HG03159 (cell line): ENCODE measurements around the gene IL36RN.

ENCODE experiments used
- ATAC-seq: cut with Tn5 transposase; IDR thresholded peaks from one replicate; pipeline ENCODE4 v1.9.1; 2021; ENCODE audit warnings: mild to moderate bottlenecking, moderate library complexity; ENCODE audit not compliant: unreplicated experiment

Gene IL36RN

GRCh38 chr2:113046465-113046864 is 12.5 kb upstream of the IL36RN start:
- no peak for ATAC-seq

DNA sequence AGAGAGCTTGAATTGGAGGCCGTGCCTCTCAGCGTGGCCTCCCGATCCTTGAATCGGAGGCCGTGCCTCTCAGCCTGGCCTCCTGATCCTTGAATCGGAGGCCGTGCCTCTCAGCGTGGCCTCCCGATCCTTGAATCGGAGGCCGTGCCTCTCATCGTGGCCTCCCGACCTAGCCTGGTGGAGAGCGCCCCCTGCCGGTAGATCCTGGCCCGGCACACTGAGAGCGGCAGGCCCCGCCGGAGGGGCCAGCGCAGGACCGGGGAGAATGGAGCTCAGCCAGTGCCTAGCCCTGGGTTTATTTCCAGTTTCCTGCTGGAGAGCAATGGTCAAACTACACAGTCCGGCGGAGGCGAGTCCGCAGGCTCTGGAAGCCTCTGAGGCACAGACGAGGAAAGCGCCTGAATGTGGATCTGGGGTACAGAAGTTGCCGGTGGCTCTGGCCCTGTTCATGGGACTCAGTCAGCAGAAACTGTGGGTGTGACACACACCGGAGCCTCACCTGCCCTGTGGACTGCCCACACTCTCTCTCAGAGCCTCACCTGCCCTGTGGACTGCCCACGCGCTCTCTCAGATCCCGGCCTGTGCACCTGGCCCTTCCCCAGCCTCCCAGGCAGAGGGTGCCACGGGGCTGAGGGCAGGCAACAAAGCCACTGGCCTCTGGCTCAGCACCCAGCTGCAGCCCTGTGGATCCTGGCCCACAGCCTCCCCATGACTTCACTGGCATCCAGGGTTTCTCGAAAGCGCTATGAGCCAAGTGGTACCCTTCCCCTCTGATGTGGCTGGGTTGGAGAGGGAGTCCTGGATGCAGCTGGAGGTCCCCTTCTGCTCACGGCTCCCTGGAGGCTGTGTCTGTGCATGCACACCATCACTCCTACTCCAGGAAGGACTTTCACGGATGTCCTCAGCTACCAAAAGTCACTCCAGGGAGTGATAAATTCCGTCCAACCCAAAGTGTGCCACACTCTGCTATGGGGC is 7.8 kb upstream of the IL36RN start:
- ATAC-seq, result no peak

DNA sequence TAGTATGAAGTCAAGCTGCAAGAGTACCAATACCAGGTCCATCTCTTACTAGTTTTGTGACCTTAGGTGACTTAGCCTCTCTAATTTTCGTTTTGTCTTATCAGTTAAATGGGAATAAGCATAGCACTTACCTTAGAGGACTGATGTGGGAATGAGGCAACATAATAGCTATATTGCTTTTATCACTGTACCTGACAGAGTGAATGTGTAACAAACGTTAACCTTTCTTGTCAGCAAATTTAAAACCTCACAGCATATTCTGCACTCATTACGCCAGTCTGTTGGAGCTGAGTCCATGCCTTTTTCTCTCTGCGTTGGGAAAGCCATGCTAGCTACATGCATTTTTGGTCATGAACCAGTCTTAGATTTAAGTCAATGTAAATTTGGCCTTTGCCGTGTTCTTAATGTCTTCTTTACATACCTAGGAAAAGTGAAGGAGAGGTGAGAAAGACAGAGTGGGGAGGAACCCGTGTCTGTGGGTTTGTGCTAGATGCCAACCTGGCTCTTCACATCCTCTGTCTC is 6.5 kb upstream of the IL36RN start, which contains the start of gene IL36B:
Gene IL36B, minus strand, starts transcription at position 472 of the 522 bp plus-strand sequence.
- ATAC-seq, result no peak

DNA sequence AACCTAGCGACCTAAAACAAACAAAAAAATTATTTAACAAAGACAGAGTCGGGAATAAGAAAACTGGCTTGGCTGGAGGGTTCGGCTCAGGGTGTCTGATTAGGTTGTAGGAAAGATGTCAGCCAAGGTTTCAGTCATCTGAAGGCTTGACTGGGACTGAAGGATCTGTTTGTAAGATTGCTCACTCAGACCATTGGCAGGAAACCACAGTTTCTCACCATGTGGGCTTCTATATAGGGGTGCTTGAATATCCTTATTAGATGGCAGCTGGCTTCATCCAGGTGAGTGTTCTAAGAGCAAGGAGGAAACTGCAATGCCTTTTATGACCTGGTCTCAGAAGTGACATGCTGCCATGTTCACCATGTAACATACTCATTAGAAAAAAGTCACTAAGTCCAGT is 5.3 kb upstream of the IL36RN start:
- ATAC-seq, result no peak

DNA sequence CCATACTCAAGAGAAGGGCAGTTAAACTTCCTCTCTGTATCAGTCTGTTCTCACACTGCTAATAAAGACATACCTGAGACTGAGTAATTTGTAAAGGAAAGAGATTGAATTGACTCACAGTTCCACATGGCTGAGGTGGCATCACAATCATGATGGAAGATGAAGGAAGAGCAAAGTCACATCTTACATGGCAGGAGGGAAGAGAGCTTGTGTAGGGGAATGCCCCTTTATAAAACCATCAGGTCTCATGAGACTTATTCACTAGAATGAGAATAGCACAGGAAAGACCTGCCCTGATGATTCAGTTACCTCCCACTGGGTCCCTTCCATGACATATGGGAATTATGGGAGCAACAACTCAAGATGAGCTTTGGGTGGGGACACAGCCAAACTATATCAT is 4.9 kb upstream of the IL36RN start:
- no peak for ATAC-seq

GRCh38 chr2:113056521-113056920 is 2.5 kb upstream of the IL36RN start:
- no peak for ATAC-seq

DNA sequence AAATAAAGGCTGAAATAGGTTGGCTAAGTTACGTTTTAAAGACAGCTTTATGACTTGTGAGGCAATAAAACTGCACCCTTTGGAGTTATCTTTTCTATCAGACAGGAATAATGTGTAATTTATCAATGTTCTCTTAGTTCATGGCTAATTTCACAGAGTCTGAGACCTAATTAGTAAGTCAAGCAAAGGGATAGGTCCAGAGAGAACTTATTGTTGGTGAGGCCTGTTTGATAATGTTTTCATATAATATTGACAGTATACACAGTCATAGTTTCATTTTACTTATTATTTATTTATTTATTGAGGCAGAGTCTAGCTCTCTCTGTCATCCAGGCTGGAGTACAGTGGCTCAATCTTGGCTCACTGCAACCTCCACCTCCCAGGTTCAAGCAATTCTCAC is 1.9 kb upstream of the IL36RN start:
- no peak for ATAC-seq

DNA sequence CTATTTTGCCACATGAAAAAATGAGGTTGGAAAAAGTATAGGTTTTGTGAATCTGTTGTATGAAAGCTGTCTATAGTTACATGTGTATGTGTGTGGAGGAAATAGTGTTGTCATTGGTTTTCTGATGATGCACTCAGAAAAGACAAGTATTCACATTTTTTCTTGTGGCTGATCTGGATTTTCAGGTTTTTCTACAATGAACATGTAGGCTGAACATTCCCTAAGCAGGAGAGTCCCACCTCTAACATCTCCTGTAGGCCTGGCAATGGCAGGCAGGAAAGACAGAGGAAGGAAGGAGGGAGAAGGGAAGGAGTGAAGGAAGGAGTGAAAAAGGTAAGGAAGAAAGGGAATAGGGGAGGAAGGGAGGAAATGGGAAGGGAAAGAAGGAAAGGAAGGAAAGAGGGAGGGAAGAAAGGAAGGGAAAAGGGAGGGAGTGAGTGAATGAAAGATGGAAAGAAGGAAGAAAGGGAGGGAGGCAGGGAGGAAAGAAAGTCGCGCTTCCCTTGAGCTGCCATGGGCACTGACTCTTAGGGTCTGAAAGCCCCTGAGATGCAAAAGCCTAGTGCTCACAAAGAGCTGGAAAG is 495 bp upstream of the IL36RN start:
- ATAC-seq, result no peak

GRCh38 chr2:113060396-113060795 is 1.4 kb downstream of the IL36RN start:
- no peak for ATAC-seq

- no peak for ATAC-seq
These were observed 1.8 kb downstream of the IL36RN start for GRCh38 chr2:113060796-113061195.

- no peak for ATAC-seq
These were observed 2.2 kb downstream of the IL36RN start for GRCh38 chr2:113061241-113061640.

- no peak for ATAC-seq
These were observed 3.1 kb downstream of the IL36RN start for GRCh38 chr2:113061896-113062770.

DNA sequence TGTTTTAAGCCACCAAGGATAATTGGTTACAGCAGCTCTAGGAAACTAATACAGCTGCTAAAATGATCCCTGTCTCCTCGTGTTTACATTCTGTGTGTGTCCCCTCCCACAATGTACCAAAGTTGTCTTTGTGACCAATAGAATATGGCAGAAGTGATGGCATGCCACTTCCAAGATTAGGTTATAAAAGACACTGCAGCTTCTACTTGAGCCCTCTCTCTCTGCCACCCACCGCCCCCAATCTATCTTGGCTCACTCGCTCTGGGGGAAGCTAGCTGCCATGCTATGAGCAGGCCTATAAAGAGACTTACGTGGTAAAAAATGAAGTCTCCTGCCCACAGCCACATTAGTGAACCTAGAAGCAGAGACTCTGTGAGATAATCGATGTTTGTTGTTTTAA is 5.3 kb downstream of the IL36RN start:
- no peak for ATAC-seq

DNA sequence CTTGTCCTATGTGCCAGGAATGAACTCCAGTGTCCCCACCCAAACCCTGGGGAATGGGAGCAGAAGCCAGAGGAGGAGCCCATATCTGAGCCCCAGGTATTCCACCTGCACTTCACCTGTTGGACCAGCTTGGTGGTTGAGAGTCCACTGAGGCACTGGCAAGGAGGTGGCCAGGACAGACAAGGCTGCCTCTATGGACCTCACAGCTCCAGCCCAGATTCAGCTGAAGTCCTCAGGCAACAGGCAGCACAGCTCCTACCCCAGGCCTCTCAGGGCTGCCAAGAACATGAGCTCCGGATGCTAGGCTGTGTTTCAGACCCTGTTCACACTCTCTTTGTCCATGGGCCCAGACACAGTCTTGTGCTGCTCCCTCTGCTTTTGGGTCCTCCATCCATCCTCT is 5.9 kb downstream of the IL36RN start:
- no peak for ATAC-seq

GRCh38 chr2:113067681-113068080 is 8.7 kb downstream of the IL36RN start, which contains the start of gene IL1F10:
Gene IL1F10, plus strand, starts transcription at chr2:113067970. Its CDS starts 4,769 bp downstream, at chr2:113072739.
- ATAC-seq, result no peak

- ATAC-seq, result no peak
These were observed 9.3 kb downstream of the IL36RN start for GRCh38 chr2:113068249-113068648.

GRCh38 chr2:113068706-113069485 is 9.9 kb downstream of the IL36RN start:
- ATAC-seq, result no peak

- no peak for ATAC-seq
These were observed 10.9 kb downstream of the IL36RN start for GRCh38 chr2:113069676-113070605.

- ATAC-seq, result no peak
These were observed 11.6 kb downstream of the IL36RN start for GRCh38 chr2:113070606-113070975.
